ENCODE data around the gene FOXP1. TPM values are rescaled to one million over a fixed set of nuclear protein-coding genes. Genes with fewer than 3 reads are reported as not detected.

Gene FOXP1
- total RNA-seq, 1 donor from 2014 or later = 61.3 TPM

GRCh38 chr3:71489315-71489761 is 94.2 kb downstream of the FOXP1 start:
- intact Hi-C loops (cut with micrococcal nuclease) = no loop called here

GRCh38 chr3:71488882-71489281 is 94.6 kb downstream of the FOXP1 start:
- intact Hi-C loops (cut with micrococcal nuclease) = no loop called here

GRCh38 chr3:71488391-71488809 is 95.1 kb downstream of the FOXP1 start:
- intact Hi-C loops (cut with micrococcal nuclease) = no loop called here

GRCh38 chr3:71487418-71487817 is 96.1 kb downstream of the FOXP1 start:
- intact Hi-C loops (cut with micrococcal nuclease) = loop anchor here (2.0 kb wide), 1 partner anchor 65 kb away; no protein-coding TSS in a partner anchor

GRCh38 chr3:71486831-71487230 is 96.7 kb downstream of the FOXP1 start:
- intact Hi-C loops (cut with micrococcal nuclease) = loop anchor here (2.0 kb wide), 1 partner anchor 64 kb away; no protein-coding TSS in a partner anchor

GRCh38 chr3:71485896-71486295 is 97.6 kb downstream of the FOXP1 start:
- intact Hi-C loops (cut with micrococcal nuclease) = loop anchor here (2.0 kb wide), 1 partner anchor 63 kb away; no protein-coding TSS in a partner anchor

GRCh38 chr3:71484452-71484851 is 99.1 kb downstream of the FOXP1 start:
- intact Hi-C loops (cut with micrococcal nuclease) = no loop called here

GRCh38 chr3:71484047-71484446 is 99.5 kb downstream of the FOXP1 start:
- intact Hi-C loops (cut with micrococcal nuclease) = no loop called here

GRCh38 chr3:71482771-71483170 is 100.8 kb downstream of the FOXP1 start:
- intact Hi-C loops (cut with micrococcal nuclease) = no loop called here

- intact Hi-C loops (cut with micrococcal nuclease) = no loop called here
These were observed 105.0 kb downstream of the FOXP1 start for GRCh38 chr3:71478568-71478967.

GRCh38 chr3:71476950-71477349 is 106.6 kb downstream of the FOXP1 start:
- intact Hi-C loops (cut with micrococcal nuclease) = no loop called here

GRCh38 chr3:71469138-71469435 is 114.4 kb downstream of the FOXP1 start:
- intact Hi-C loops (cut with micrococcal nuclease) = no loop called here

- intact Hi-C loops (cut with micrococcal nuclease) = no loop called here
These were observed 115.0 kb downstream of the FOXP1 start for GRCh38 chr3:71468311-71469137.

GRCh38 chr3:71466483-71466882 is 117.0 kb downstream of the FOXP1 start:
- intact Hi-C loops (cut with micrococcal nuclease) = no loop called here

- intact Hi-C loops (cut with micrococcal nuclease) = no loop called here
These were observed 118.0 kb downstream of the FOXP1 start for GRCh38 chr3:71465371-71466036.

- intact Hi-C loops (cut with micrococcal nuclease) = no loop called here
These were observed 118.9 kb downstream of the FOXP1 start for GRCh38 chr3:71464613-71465012.

- intact Hi-C loops (cut with micrococcal nuclease) = no loop called here
These were observed 119.9 kb downstream of the FOXP1 start for GRCh38 chr3:71463617-71464016.

- intact Hi-C loops (cut with micrococcal nuclease) = no loop called here
These were observed 120.9 kb downstream of the FOXP1 start for GRCh38 chr3:71462586-71462985.

GRCh38 chr3:71461749-71462483 is 121.6 kb downstream of the FOXP1 start:
- intact Hi-C loops (cut with micrococcal nuclease) = no loop called here

- intact Hi-C loops (cut with micrococcal nuclease) = no loop called here
These were observed 122.4 kb downstream of the FOXP1 start for GRCh38 chr3:71461114-71461513.

- intact Hi-C loops (cut with micrococcal nuclease) = no loop called here
These were observed 124.6 kb downstream of the FOXP1 start for GRCh38 chr3:71458895-71459294.

GRCh38 chr3:71456826-71457225 is 126.7 kb downstream of the FOXP1 start:
- intact Hi-C loops (cut with micrococcal nuclease) = loop anchor here (1.0 kb wide), 2 partner anchors 36 to 55 kb away; no protein-coding TSS in a partner anchor

Data from T-helper 1 cell treated with Interleukin-12 subunit alpha and Interleukin-12 subunit beta and Interleukin-4 antibody, amounts not matched to agents 30 ng/mL and 1 ng/mL, for 36 hours (primary cell).